Left cardiac atrium (tissue), 4 donors: ENCODE results near the gene HLA-DPB1. TPM values are rescaled to one million over a fixed set of nuclear protein-coding genes. Genes with fewer than 3 reads are reported as not detected.
A peak's percentile ranks its signal among the peaks of the same experiment; 100 is the strongest.
"Not testable (repeated sequence)": the region's sequence is repeated elsewhere in the genome, so short reads cannot be mapped to it uniquely, and the experiment has no call there.

Experiments
- ATAC-seq, 2 donors: fragments of 200-7000 bp; cut with Tn5 transposase; one replicate each; pipeline ENCODE4 v1.9.1; 2020; ENCODE audit warnings: mild to moderate bottlenecking in 2 of 2, moderate library complexity in 2 of 2
- DNase-seq: peaks from one replicate; pipeline ENCODE4 v3.0.0-alpha.2; 2020
- intact Hi-C, 2 donors: fragments of 100-400 bp; cut with DNase I; formaldehyde crosslinking; loops; one replicate each; pipeline versions ENCODE4 v1.14.1 to v1.15.1; 2022 to 2023
- total RNA-seq, 2 donors: library from RNA; stranded (reverse); fragmentation: NEBNext Ultra II Directional; extraction: Animal tissue kit (Norgen Biotek cat#: 25700); gene quantifications; one replicate each; pipeline ENCODE4 v1.2.1, GENCODE V29; 2021
- donor health status: DM: no; HTN: yes; CAD: no.
- donor health status: DM: no; HTN: yes; CAD: no; lungs with severe emphysema.
- donor health status: DM: yes; HTN: yes; CAD: no.
- donor health status: Dilated cardiomyopathy.

The HLA-DPB1 gene
- total RNA-seq, 2 donors from 2014 or later, result 47.8 to 53.8 TPM

GRCh38 chr6:33091957-33092356 lies 16.2 kb downstream of the HLA-DPB1 start:
- peak in 1 of 2 donors; percentile 63 for ATAC-seq
- intact Hi-C loops, result no loop called here
- DNase-seq, result peak; percentile 61

- ATAC-seq, result no peak
- intact Hi-C loops, result no loop called here
- DNase-seq, result no peak
Observed at GRCh38 chr6:33092385-33092784, 16.6 kb downstream of the HLA-DPB1 start.

- ATAC-seq (no peak), DNase-seq (no peak)
- intact Hi-C loops, result no loop called here
Observed at GRCh38 chr6:33093855-33094254, 18.1 kb downstream of the HLA-DPB1 start.

GRCh38 chr6:33095681-33096080 lies 19.9 kb downstream of the HLA-DPB1 start:
- ATAC-seq (no peak), DNase-seq (no peak)
- intact Hi-C loops, result no loop called here

GRCh38 chr6:33101121-33101737 lies 25.4 kb downstream of the HLA-DPB1 start:
- ATAC-seq, intact Hi-C loops, DNase-seq: not testable (repeated sequence)

- intact Hi-C loops, result no loop called here
- ATAC-seq (no peak), DNase-seq (no peak)
Observed at GRCh38 chr6:33103776-33104175, 28.0 kb downstream of the HLA-DPB1 start.

GRCh38 chr6:33104887-33105286 lies 29.1 kb downstream of the HLA-DPB1 start:
- DNase-seq (no peak), ATAC-seq (no peak)
- intact Hi-C loops, result no loop called here

GRCh38 chr6:33105386-33105785 lies 29.6 kb downstream of the HLA-DPB1 start:
- no peak for ATAC-seq
- DNase-seq, result no peak
- intact Hi-C loops, result no loop called here

GRCh38 chr6:33105916-33106871 lies 30.4 kb downstream of the HLA-DPB1 start:
- intact Hi-C loops, result no loop called here
- ATAC-seq, result no peak
- DNase-seq, result no peak

- DNase-seq, result no peak
- ATAC-seq, result no peak
- intact Hi-C loops, result no loop called here
Observed at GRCh38 chr6:33107641-33108040, 31.9 kb downstream of the HLA-DPB1 start.

GRCh38 chr6:33108307-33108706 lies 32.5 kb downstream of the HLA-DPB1 start:
- intact Hi-C loops, result no loop called here
- ATAC-seq (no peak), DNase-seq (no peak)

- DNase-seq (no peak), ATAC-seq (peak; percentile 92 to 94)
- intact Hi-C loops, result loop anchor here in 1 of 2 donors (10.0 kb wide), 1 partner anchor 97 kb away; no protein-coding TSS in a partner anchor
Observed at GRCh38 chr6:33112148-33112547, 36.4 kb downstream of the HLA-DPB1 start.

- intact Hi-C loops, result loop anchor here in 1 of 2 donors (10.0 kb wide), 1 partner anchor 99 kb away; no protein-coding TSS in a partner anchor
- ATAC-seq (no peak), DNase-seq (no peak)
Observed at GRCh38 chr6:33113755-33114154, 38.0 kb downstream of the HLA-DPB1 start.

GRCh38 chr6:33114406-33114805 lies 38.6 kb downstream of the HLA-DPB1 start:
- no peak for DNase-seq
- intact Hi-C loops, result loop anchor here in 1 of 2 donors (10.0 kb wide), 1 partner anchor 100 kb away; no protein-coding TSS in a partner anchor
- no peak for ATAC-seq

GRCh38 chr6:33116417-33116816 lies 40.6 kb downstream of the HLA-DPB1 start:
- intact Hi-C loops, result loop anchor here in 1 of 2 donors (10.0 kb wide), 1 partner anchor 102 kb away; no protein-coding TSS in a partner anchor
- no peak for ATAC-seq

GRCh38 chr6:33116841-33117711 lies 41.3 kb downstream of the HLA-DPB1 start:
- ATAC-seq, result no peak
- intact Hi-C loops, result loop anchor here in 1 of 2 donors (10.0 kb wide), 1 partner anchor 102 kb away; no protein-coding TSS in a partner anchor
- DNase-seq, result no peak

More at GRCh38 chr6:33116417-33116816, 40.6 kb downstream of the HLA-DPB1 start:
- DNase-seq, result no peak

- intact Hi-C loops, result loop anchor here in 1 of 2 donors (10.0 kb wide), 1 partner anchor 103 kb away; no protein-coding TSS in a partner anchor
- no peak for DNase-seq
- ATAC-seq, result no peak
Observed at GRCh38 chr6:33117811-33118277, 42.1 kb downstream of the HLA-DPB1 start.

GRCh38 chr6:33118525-33119123 lies 42.8 kb downstream of the HLA-DPB1 start:
- intact Hi-C loops, result loop anchor here in 1 of 2 donors (10.0 kb wide), 1 partner anchor 104 kb away; no protein-coding TSS in a partner anchor
- DNase-seq (no peak), ATAC-seq (peak in 1 of 2 donors; percentile 27)
